A673 (cell line): ENCODE measurements around the gene SEMA6A.

Experiments used
- EZH2 ChIP-seq: fragments of 200-600 bp; sonication (generic); IDR thresholded peaks from 2 replicates; pipeline ENCODE4 v1.6.1; 2017; ENCODE audit warnings: borderline replicate concordance, low read depth, mild to moderate bottlenecking, mixed read lengths, antibody characterized with exemption, low read length; ENCODE audit not compliant: poor library complexity, severe bottlenecking
- TF ChIP-seq, protein P1 (sequence below): fragments of 300-800, 200-600 bp; sonication (generic); conservative IDR thresholded peaks from 2 replicates; pipeline ENCODE4 v1.5.1; 2017; ENCODE audit warnings: low read depth, mild to moderate bottlenecking, antibody characterized with exemption, low read length, moderate library complexity, mixed read lengths

DNA sequence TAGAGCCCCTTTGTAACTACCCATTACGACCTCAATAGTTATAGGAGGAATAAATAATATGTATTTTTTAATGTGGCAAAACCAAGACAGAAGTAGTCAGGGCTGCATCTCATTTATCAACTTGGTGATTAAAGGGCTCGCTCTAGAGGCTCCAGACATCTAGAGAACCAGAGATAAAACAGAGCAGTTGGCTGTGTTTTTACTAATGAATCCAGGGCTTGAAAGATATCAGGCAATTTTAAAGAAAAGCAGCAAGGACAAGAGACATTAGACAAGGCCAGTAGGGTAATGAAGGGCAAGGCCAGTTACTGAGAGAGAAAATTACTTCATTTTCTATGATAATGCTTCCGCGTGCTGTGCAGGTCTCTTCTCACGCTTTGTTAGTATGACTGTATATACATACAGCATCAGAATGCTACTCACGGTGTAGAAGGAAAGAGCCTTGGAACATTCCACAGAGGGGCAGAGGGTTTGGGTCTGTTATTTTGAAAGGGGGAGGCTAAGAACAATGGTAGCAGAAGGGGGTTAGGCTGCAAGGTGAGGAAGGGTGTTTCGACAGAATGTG, 110.4 kb downstream of the SEMA6A start:
- no peak for TF ChIP-seq EZH2
- TF ChIP-seq, protein P1, sequence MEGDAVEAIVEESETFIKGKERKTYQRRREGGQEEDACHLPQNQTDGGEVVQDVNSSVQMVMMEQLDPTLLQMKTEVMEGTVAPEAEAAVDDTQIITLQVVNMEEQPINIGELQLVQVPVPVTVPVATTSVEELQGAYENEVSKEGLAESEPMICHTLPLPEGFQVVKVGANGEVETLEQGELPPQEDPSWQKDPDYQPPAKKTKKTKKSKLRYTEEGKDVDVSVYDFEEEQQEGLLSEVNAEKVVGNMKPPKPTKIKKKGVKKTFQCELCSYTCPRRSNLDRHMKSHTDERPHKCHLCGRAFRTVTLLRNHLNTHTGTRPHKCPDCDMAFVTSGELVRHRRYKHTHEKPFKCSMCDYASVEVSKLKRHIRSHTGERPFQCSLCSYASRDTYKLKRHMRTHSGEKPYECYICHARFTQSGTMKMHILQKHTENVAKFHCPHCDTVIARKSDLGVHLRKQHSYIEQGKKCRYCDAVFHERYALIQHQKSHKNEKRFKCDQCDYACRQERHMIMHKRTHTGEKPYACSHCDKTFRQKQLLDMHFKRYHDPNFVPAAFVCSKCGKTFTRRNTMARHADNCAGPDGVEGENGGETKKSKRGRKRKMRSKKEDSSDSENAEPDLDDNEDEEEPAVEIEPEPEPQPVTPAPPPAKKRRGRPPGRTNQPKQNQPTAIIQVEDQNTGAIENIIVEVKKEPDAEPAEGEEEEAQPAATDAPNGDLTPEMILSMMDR = no peak
